SK-N-MC (cell line): ENCODE results near the gene ZC2HC1C.
"Not testable (repeated sequence)": the region's sequence is repeated elsewhere in the genome, so short reads cannot be mapped to it uniquely, and the experiment has no call there.

Experiments used
- EZH2 ChIP-seq: fragments of 200-600 bp; sonication (generic); IDR thresholded peaks from one replicate; pipeline ENCODE4 v1.6.1; 2017; ENCODE audit warnings: antibody characterized with exemption
- FOXP2 ChIP-seq: optimal IDR thresholded peaks from 2 replicates; pipeline ENCODE3; 2011; ENCODE audit warnings: mild to moderate bottlenecking, moderate library complexity; ENCODE audit not compliant: insufficient read depth; ENCODE audit errors: extremely low read length, control extremely low read depth
- POLR2AphosphoS5 ChIP-seq: IDR thresholded peaks from 2 replicates; pipeline ENCODE4 v1.6.1; 2012; ENCODE audit warnings: mild to moderate bottlenecking, low read depth, low read length, borderline replicate concordance

DNA sequence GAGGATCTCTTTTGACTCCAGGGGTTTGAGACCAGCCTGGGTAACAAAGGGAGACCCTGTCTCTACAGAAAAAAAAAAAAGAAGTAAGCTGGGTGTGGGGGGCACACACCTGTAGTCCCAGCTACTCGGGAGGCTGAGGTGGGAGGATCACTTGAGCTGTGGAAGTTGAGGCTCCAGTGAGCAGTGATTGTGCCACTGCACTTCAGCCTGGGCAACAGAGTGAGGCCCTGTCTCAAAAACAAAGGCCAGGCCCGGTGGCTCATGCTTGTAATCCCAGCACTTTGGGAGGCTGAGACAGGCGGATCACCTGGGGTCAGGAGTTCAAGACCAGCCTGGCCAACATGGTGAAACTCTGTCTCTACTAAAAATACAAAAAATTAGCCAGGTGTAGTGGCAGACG lies 1.7 kb upstream of the ZC2HC1C start:
- TF ChIP-seq EZH2, POLR2AphosphoS5, FOXP2: not testable (repeated sequence)
